A673 (cell line): ENCODE data around the gene QKI.

Experiments
- CTCF ChIP-seq: fragments of 300-800, 200-600 bp; sonication (generic); conservative IDR thresholded peaks from 2 replicates; pipeline ENCODE4 v1.5.1; 2017; ENCODE audit warnings: low read depth, mild to moderate bottlenecking, antibody characterized with exemption, low read length, moderate library complexity, mixed read lengths
- EZH2 ChIP-seq: fragments of 200-600 bp; sonication (generic); IDR thresholded peaks from 2 replicates; pipeline ENCODE4 v1.6.1; 2017; ENCODE audit warnings: borderline replicate concordance, low read depth, mild to moderate bottlenecking, mixed read lengths, antibody characterized with exemption, low read length; ENCODE audit not compliant: poor library complexity, severe bottlenecking

DNA sequence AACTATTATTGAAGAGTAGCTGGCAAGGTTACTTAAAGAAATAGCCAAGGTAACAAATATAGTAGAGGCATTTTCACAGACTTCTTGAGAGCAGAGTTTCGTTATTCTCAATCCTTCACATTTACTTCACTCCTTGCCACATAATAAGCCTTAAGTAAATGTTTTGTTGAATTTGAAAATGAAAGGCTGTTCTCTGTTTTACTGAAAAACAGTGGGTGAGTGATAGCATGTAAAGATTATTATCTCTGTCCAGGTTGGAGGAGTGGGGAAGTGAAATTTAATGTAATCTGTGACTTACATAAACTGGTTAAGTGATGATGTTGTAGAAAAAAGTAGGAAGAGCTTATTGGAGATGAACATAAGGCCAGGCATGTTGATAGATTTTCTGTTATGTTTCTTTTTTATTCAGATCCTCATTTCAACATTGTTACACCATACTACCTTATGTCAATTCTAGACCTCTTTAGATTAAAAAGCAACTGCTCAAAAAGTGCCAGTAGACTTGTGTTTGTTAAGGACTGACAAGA lies 55.0 kb downstream of the QKI start:
- no peak for TF ChIP-seq CTCF
- TF ChIP-seq EZH2 = no peak
